MM.1S (cell line): ENCODE results near the gene TMEM161A.

Experiments used
- EZH2phosphoT487 ChIP-seq: fragments of 300-600 bp; sonication (generic); IDR thresholded peaks from 2 replicates; pipeline ENCODE4 v1.6.1; 2018; ENCODE audit warnings: antibody characterized with exemption, low read length
- TF ChIP-seq, protein P1 (sequence below): fragments of 300-600 bp; sonication (generic); IDR thresholded peaks from 2 replicates; pipeline ENCODE4 v1.5.1; 2016; ENCODE audit warnings: antibody characterized with exemption, low read length, mixed read lengths

DNA sequence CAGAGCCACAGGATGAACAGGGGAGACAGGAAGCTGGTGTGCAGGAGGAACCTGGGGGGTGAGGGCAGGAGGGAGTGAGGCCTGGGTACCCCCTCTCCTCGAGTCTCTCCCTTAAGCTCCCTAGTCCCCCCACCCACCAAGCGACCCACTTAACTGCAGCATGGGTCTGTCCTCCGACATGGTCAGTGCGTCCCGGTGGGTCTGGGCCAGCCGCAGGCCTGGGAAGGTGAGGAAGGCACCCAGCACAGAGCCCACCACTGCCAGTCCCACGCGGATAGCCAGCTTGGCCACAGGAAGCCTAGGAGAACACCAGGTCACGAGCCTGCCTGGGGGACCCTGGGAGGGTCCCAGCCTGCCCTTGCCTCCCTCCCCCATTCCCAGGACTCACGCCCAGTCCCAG, 16.9 kb downstream of the TMEM161A start:
- TF ChIP-seq, protein P1, sequence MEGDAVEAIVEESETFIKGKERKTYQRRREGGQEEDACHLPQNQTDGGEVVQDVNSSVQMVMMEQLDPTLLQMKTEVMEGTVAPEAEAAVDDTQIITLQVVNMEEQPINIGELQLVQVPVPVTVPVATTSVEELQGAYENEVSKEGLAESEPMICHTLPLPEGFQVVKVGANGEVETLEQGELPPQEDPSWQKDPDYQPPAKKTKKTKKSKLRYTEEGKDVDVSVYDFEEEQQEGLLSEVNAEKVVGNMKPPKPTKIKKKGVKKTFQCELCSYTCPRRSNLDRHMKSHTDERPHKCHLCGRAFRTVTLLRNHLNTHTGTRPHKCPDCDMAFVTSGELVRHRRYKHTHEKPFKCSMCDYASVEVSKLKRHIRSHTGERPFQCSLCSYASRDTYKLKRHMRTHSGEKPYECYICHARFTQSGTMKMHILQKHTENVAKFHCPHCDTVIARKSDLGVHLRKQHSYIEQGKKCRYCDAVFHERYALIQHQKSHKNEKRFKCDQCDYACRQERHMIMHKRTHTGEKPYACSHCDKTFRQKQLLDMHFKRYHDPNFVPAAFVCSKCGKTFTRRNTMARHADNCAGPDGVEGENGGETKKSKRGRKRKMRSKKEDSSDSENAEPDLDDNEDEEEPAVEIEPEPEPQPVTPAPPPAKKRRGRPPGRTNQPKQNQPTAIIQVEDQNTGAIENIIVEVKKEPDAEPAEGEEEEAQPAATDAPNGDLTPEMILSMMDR = no peak
- TF ChIP-seq EZH2phosphoT487 = no peak
